GM11168 (cell line): ENCODE results near the gene PRSS36.
"Not testable (repeated sequence)": the region's sequence is repeated elsewhere in the genome, so short reads cannot be mapped to it uniquely, and the experiment has no call there.

ENCODE experiments used
- in situ Hi-C: fragments of 300-500 bp; cut with MboI; formaldehyde crosslinking; loops from one replicate; pipeline ENCODE4 v1.12.0; 2022; ENCODE audit warnings: low sequenced_read_pairs; ENCODE audit not compliant: unreplicated experiment

PRSS36 gene

DNA sequence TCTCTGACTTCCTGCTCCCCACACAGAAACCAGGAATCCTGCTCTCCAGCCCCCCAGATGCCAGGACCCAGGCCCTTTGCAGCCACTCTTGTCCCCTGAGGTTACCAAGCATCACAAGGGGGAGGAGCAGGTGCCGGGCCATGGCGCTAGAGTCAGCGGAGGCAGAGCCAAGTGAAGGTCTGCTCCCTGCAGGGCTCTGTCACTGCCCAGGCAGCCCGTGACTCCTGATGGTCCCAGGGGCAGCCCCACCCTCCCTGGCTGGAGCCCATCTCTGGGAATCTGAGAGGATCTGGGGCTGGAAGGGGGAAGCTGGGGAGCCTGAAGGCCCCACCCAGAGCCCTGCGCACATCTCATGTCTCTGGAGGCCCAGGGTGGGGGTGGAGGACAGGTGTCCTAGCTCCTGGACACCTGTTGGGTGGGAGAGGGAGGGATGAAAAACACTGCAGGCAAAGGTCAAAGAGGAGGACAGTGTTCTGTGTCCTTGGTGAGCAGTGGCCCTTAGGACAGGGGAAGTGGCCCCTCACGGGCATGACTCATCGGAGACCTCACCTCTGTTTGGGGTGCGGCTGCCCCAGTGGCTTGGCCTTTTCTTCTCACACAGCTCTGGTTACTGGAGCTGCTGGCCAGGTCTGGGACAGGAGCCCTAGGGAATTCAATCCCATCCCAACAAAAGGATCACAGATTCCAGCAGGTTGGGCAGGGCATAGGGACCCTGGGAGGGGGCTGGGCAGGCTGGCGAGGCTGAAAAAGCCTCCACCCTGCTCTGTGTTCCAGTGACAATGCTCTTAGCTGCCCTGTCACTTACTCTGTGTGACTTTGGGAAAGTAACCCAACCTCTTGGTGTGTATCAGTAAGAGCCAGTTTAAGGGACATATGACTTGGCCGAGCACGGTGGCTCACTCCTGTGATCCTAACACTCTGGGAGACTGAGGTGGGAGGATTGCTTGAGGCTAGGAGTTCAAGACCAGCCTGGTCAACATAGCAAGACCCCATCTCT lies at the start of gene PRSS36:
Gene PRSS36, minus strand, starts transcription at position 173 of the 997 bp plus-strand sequence. Its CDS starts 31 bp downstream, at position 142.
- in situ Hi-C loops, result no loop called here

DNA sequence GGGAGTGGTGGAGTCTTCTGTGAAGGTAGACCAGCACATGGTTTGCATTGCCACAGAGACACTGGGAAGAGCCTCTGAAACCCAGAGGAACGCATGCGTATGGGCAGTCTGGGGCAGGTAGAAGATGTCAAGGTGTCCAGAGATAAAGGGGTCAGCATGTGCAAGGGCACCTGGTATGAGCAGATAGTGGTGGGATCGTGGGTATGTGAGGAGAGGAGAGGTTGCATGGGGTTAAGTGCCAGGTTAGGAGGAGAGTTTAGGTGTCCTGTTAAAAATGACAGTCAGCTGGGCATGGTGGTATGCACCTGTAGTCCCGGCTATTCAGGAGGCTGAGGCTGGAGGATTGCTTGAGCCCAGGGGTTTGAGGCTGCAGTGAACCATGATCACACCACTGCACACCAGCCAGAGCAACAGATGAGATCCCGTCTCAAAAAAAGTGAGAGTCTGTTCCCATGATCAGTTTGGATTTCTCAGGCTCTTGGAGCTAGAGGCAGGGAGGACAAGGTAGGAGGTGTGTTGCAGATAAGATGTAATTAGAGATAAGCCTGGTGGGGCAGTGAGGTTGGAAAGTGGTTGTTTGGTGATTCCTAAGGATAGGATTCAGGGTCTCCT lies 49.7 kb upstream of the PRSS36 start:
- in situ Hi-C loops, result loop anchor here (10.0 kb wide), 1 partner anchor 245 kb away; the partner anchor contains the start of gene ZNF843

DNA sequence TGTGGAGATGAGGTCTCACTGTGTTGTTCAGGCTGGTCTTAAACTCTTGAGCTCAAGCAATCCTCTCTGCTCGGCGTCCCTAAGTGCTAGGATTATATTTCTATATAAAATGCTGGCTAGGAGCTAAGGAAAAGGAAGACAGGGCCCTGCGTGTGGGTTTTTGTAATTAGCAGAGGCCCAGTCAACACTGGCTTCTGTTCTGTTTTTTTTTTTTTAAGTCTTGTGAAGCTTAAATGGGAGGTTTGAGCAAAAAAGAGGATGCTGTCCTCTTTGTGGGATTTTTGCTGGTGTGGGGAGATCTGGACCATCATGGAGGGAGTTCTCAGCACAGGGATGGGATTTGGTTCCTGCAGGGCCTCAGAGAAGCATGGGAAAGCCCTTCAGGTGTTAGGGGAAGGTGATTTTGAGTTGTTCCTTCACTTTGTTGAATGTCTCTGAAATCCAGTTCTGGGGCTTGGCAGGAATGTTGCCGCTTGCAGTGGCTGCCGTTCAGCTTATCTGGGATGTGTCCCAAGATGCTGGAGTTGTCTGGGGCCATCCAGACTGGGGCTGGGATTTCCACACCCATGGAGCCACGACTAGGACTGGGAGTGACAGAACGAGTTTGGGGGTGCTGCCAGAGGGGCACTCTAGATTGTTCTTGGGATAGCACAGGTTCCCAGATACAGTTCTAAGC lies 48.5 kb upstream of the PRSS36 start:
- in situ Hi-C loops, result no loop called here

DNA sequence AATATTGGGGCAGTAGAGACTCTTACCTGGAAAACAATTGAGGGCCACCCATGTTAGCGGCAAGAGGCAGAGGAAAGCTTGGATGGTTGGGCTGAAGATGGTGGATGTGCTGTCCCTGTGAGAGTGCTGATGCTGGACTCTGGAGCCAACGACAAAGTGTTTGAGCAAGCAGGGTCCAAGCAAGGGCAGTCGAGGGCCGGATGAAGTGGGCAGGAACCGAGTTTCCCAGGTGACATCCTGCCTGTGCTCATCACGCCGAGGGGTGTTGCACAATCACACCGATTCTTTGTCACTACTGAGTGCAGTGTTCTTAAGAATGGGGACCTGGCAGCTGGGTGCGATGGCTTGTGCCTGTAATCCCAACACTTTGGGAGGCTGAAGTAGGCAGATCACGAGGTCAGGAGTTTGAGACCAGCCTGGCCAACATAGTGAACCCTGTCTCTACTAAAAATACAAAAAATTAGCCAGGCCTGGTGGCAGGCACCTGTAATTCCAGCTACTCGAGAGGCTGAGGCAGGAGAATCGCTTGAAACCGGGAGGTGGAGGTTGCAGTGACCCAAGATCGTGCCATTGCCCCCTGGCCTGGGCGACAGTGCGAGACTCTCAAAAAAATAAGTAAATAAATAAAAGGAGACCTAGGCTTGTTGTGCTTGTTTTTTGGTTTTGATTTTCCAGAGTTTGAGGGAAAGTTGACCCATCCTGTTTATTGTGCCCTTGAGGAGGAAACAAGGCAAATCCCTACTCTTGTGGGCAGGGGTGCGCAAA lies 46.6 kb upstream of the PRSS36 start:
- in situ Hi-C loops, result no loop called here

DNA sequence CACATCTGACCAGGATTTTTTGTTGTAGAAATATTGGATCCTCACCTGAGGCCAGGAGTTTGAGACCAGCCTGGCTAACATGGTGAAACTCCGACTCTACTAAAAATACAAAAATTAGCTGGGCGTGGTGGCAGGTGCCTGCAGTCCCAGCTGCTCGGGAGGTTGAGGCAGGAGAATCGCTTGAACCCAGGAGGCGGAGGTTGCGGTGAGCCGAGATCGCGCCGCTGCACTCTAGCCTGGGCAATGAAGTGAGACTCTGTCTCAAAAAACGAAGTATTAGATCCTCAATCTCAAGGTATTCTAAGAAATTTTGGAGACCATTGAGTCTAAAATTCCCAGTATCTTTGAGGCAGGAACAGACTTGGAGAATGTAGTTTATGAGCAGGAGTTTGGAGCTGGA lies 46.0 kb upstream of the PRSS36 start:
- in situ Hi-C loops, result not testable (repeated sequence)

DNA sequence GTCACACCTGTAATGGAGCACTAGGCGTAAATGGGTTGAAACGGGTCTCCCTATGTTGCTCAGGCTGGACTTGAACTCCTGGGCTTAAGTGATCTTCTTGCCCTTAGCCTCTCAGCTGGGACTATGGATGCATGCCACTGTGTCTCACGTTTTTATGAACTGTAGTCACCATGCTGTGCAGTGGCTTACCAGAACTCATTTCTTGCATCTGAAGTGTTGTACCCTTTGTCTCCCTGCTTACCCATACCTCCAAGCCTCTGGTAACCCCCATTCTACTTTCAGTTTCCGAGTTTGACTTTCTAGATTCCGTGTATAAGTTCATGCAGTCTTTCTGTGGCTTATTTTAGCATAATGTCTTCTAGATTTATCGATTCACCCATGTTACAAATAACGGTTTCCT lies 45.0 kb upstream of the PRSS36 start:
- in situ Hi-C loops, result no loop called here

DNA sequence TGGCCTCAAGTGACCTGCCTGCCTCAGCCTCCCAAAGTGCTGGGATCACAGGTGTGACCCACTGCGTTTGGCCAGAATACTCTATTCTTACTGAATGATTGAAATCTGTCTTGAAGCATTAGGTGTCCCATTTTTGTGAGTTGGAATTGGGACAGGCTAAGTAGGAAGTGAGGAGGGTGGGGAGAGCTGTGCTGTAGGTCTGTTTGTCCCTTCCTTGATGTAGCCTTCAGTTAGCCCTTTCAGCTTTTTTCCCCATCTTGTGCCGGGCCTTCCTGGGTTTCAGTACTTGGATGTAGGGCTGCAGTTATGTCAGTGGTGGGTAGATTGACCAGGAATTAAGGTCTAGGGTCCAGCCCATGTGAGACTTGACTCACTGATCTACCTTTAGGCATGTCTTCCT lies 44.0 kb upstream of the PRSS36 start:
- in situ Hi-C loops, result no loop called here

DNA sequence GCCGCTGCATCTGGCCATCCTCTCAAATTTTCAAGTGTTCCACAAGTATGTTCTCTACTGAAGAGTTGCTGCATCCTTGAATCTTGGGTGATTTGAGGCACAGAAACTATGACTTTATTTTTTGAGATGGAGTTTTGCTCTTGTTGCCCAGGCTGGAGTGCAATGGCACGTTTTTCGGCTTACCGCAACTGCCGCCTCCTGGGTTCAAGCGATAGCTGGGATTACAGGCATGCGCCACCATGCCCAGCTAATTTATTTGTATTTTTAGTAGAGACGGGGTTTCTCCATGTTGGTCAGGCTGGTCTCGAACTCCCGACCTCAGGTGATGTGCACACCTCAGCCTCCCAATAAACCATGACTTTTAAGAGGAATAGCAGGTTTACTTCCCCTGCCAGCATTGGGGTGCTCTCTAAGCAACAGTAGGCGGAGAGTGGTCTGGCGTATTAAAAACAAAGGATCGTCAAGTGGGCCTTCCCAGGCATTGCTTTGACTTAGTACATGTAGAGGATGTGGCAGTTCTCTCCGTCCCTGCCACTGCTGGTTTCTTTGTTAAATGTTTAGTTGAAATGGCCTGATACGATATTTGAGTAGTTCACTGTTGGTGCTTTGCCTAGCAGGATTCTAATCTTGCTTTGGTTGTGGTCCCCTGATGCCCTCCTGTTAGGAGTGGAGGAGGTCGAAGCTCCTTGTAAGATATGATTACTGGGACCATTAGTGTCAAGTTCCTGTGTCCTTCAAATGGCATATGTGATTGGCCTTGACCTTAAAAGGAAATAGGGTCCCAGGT lies 43.2 kb upstream of the PRSS36 start:
- in situ Hi-C loops, result no loop called here

DNA sequence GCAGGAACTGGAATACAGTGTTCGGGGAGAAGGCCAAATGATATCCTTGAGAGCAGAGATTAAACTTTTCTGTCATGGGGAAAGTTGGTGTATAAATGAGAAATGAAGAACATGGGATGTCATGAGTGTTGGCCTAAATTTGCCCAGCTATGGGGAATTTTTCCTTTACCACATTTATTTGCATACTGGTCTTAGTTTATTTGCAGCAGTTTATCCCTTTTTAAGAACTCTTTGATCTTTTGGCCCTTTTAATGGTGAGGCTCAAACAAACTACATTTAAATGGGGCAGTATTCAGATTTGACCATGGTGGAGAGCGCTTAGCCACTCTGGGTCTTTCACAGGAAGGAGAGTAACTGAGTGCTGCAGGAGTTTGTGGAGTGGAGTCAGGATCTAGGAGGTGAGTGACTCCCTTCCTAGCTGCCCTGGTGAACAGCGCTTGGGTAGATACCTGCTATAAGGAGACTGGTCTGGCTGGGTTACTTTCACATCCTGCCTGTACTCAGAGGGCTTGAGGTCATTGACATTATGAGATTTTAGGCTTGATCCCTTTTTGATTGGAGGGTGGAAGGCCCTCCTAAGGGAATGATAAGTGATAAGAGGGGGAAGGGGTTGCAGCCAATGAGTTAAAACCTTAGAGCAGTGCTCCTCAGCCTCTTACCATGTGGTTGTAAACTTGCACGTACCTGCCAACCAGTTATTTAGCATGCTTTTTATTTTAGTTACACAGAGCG lies 42.0 kb upstream of the PRSS36 start:
- in situ Hi-C loops, result no loop called here

DNA sequence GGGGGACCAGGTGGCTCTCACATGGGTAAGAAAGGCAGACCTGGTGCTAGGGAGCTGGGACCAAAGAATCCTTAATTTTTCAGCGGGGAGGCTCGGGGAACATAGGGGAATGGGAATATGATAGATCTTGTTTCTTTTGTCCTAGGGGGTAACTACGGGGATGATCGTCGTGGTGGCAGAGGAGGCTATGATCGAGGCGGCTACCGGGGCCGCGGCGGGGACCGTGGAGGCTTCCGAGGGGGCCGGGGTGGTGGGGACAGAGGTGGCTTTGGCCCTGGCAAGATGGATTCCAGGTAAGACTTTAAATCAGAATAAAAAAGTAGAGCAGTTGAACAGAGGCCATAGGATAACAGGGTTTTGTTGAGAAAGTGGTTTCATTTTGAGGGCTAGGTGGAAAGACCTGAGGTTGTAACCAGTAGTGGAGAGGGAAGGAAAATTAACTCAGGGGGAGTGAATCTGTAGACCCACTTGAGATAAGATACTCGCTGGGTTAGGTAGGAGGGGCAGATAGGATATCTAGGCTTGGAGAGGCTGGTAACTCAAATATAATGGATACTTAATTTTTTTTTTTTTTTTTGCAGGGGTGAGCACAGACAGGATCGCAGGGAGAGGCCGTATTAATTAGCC lies 41.1 kb upstream of the PRSS36 start:
- in situ Hi-C loops, result no loop called here

DNA sequence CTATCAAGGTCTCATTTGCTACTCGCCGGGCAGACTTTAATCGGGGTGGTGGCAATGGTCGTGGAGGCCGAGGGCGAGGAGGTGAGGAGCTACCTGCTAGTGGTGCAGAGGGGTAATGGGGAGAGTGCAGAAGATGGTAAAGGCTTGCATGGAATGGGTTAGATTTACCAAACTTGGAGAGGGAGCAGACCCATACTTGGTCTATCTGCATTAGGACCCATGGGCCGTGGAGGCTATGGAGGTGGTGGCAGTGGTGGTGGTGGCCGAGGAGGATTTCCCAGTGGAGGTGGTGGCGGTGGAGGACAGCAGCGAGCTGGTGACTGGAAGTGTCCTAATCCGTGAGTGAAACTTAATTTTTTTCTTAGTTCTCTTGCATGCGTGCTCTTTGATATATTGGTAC lies 40.2 kb upstream of the PRSS36 start:
- in situ Hi-C loops, result no loop called here

DNA sequence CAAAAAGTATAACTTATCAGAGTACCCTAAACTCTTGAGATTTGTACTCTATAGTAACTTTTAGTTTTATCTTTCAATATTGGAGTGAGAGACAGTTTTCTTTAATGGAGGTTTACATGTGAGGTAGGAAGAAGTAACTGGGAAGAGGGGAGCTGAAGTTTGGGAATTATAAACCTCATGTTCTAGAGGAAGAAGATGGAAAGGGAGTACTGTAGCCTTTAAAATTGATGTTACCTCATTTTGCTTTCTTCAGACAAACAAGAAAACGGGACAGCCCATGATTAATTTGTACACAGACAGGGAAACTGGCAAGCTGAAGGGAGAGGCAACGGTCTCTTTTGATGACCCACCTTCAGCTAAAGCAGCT lies 39.5 kb upstream of the PRSS36 start:
- in situ Hi-C loops, result no loop called here

DNA sequence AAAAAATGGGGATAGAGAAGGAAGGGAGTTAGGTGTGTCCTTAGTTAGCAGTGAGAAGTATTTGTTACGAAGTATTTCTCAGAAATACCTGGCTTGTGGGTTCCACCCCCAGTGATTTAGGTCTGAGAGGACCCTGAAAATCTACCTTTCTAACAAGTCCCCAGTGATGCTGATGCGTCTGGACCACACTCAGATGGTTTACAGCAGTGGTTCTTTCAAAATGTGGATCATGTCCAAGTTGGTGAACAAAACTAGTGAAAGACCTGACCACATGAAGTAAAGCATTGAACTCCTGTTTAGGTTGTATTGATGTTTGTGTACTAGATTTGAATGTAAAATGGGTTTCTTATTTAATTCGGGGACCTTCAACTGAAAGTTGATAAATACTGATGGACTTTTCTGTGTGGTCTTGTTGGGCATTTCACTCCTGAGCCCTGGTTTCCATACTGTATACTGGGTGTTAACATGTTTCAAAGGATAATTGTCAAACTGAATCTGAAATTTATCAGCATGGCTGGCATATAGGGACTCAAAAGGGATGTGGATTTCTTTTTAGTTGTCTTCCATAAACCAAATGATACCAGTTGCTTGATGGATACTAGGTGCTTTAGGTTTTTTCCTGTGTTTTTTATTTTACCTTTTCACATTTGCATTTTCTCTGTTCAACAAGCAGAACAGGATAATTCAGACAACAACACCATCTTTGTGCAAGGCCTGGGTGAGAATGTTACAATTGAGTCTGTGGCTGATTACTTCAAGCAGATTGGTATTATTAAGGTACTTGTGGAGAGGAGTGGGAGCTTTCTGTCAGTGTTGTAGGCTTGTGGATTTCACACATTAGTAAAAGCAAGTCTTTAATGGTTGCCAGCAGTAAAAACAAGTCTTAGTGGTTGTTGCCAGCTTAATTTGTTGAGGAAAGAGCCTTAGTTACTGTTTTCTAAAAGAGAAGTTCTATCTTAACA lies 38.9 kb upstream of the PRSS36 start:
- in situ Hi-C loops, result no loop called here

DNA sequence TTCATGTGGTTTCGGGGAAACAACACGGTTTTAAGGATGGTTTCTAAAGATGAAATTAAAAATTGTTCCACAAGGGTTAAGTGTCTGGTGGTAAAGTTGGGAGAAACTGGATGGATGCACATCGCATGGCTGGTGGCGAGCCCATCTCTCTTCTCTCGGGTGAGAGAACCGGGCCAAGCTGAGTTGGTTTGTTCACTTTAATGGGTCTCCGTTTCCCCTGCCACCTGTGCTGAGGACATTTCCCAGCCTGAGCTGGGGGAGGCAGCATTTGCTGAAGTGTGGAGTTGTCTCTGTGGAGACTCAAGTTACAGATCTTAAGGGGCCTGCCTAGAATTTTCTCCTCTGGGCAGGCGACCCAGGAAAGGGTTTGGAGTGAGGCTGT lies 37.9 kb upstream of the PRSS36 start:
- in situ Hi-C loops, result no loop called here

DNA sequence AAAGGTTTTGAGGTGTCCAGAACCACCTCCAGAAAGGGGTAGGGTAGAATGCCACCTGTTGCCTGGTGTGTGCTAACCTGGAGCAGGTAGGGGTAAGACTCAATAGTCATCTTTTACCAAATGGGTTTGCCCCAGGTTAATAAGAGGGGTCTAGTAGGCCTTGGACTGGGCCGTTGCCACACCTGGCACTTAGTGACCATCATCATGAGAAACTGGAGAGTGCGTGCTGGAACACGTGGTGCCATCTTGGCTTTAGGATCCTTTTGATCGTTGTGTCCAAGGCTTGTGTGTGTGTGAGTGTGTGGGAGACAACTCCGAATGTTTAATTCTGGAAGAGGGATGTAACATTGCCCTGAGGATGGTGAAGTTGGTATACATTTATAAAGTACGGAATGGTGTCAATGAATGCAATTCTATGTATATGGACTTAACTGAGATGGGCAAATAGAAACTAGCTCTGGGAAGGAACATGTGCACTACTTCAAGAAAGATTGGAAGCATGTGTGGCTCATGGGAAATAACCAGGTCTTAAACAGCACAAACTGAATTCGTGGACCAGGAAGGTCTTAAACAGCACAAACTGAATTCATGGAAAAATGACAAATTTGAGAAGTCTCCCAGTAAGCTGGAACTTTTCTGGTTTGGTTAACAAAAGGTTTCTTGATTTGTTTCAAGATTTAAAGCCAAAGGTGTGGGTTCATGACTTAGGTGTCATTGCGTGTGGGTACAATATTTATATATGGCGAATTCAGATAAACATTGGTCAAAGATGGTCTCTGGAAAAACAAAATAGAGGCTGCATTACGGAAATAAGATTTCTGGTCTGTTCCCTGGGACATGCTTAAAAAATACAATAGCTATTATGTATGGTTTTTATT lies 37.3 kb upstream of the PRSS36 start:
- in situ Hi-C loops, result no loop called here

DNA sequence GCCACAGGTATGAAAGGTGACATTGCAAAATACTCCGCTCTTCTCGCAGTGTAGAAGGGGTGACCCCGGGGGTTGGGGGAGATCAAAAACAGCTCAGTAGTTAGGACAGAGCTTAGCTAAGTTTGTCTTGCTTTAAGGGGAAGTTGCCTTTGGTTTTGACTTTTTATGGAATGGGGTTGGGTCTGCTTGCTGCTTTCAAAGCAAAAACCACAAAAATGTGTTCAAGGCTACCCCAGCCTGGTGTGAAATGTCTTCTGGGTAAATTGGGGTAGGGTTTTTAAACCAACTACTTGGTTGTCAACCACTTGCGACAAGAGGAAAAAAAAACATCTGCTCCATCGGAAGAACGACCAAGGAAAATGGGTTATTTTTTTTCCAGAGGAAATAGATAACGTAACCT lies 36.3 kb upstream of the PRSS36 start:
- in situ Hi-C loops, result no loop called here
